Measurements from ENCODE around the gene C6orf47.

DNA sequence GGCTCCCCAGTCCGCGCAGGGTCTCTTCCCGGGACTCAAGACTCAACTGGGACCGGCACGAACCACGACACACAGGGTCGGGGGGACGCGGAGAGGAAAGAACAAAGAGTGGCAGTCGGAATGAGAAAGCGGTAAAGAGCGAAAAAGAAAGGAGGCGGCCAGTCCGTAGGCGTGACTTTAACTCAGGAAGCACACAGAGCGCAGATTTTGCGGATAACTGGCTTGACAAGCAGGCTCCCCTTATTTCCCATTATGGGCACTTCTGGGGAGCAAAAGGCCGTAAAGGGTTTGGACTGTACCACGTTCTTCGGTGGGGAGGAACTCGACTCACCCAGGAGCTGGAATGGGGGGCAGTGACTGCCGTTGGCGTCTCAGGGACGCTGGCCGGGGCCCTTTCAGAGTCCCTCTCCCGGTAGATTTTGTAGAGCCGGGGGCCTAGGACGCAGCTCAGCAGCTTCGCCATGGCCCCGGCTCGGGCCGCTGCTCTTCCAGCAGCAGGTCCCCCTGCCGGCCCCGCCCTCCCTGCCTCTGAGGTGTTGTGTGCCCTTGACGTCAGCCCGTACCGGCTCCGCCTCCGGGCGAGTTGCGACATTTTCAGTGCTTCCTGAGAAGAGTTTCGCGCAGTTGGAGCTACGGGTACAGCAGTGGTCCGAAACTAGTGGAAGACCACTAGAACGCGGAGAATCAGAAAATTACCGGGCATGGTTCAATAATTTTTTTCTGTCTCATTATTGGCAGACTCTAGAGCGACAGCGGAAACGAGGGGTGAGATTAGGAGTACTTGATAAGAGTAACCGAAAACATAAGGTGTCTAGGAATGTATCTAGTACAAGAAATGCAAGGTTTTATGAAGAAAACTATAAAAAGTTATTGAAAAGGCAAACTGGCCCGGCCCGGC is 42.5 kb upstream of the C6orf47 start, which contains the start of gene ABHD16A:
- TF ChIP-seq ZC3H10 (CRISPR knock-in tag; IDR thresholded peaks at IDR 0.05) (no peak), ESRRG (CRISPR knock-in tag; IDR thresholded peaks at IDR 0.05) (no peak), ZFP3 (CRISPR knock-in tag; IDR thresholded peaks at IDR 0.05) (no peak), TOX (CRISPR knock-in tag; IDR thresholded peaks at IDR 0.05; ENCODE audit: borderline replicate concordance) (no peak), OSR1 (CRISPR knock-in tag; IDR thresholded peaks at IDR 0.05) (no peak), GLIS3 (CRISPR knock-in tag; IDR thresholded peaks at IDR 0.05) (no peak), ZNF70 (CRISPR knock-in tag; IDR thresholded peaks at IDR 0.05) (no peak)
- TF ChIP-seq, protein P1, sequence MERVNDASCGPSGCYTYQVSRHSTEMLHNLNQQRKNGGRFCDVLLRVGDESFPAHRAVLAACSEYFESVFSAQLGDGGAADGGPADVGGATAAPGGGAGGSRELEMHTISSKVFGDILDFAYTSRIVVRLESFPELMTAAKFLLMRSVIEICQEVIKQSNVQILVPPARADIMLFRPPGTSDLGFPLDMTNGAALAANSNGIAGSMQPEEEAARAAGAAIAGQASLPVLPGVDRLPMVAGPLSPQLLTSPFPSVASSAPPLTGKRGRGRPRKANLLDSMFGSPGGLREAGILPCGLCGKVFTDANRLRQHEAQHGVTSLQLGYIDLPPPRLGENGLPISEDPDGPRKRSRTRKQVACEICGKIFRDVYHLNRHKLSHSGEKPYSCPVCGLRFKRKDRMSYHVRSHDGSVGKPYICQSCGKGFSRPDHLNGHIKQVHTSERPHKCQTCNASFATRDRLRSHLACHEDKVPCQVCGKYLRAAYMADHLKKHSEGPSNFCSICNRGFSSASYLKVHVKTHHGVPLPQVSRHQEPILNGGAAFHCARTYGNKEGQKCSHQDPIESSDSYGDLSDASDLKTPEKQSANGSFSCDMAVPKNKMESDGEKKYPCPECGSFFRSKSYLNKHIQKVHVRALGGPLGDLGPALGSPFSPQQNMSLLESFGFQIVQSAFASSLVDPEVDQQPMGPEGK (CRISPR knock-in tag; IDR thresholded peaks at IDR 0.05; ENCODE audit: borderline replicate concordance) = no peak
- TF ChIP-seq, protein P2, sequence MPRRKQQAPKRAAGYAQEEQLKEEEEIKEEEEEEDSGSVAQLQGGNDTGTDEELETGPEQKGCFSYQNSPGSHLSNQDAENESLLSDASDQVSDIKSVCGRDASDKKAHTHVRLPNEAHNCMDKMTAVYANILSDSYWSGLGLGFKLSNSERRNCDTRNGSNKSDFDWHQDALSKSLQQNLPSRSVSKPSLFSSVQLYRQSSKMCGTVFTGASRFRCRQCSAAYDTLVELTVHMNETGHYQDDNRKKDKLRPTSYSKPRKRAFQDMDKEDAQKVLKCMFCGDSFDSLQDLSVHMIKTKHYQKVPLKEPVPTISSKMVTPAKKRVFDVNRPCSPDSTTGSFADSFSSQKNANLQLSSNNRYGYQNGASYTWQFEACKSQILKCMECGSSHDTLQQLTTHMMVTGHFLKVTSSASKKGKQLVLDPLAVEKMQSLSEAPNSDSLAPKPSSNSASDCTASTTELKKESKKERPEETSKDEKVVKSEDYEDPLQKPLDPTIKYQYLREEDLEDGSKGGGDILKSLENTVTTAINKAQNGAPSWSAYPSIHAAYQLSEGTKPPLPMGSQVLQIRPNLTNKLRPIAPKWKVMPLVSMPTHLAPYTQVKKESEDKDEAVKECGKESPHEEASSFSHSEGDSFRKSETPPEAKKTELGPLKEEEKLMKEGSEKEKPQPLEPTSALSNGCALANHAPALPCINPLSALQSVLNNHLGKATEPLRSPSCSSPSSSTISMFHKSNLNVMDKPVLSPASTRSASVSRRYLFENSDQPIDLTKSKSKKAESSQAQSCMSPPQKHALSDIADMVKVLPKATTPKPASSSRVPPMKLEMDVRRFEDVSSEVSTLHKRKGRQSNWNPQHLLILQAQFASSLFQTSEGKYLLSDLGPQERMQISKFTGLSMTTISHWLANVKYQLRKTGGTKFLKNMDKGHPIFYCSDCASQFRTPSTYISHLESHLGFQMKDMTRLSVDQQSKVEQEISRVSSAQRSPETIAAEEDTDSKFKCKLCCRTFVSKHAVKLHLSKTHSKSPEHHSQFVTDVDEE (CRISPR knock-in tag; IDR thresholded peaks at IDR 0.05) = no peak

All from SK-N-SH treated with all-trans-retinoic acid at 6 μM for 48 hours (cell line).